ENCODE measurements around the gene SEL1L3.

GRCh38 chr4:25760048-25760447, 102.7 kb downstream of the SEL1L3 start:
- TF ChIP-seq CTCF (IDR thresholded peaks at IDR 0.05; ENCODE audit: low read depth, low read length, missing input control) (no peak), YY1 (IDR thresholded peaks at IDR 0.05) (no peak), MAX (IDR thresholded peaks at IDR 0.05) (no peak), HNF4A (conservative IDR thresholded peaks at IDR 0.05) (no peak), TAF1 (conservative IDR thresholded peaks at IDR 0.05) (no peak), REST (IDR thresholded peaks at IDR 0.05) (no peak), SP1 (IDR thresholded peaks at IDR 0.05) (no peak), ATF3 (IDR thresholded peaks at IDR 0.05) (no peak), EGR1 (IDR thresholded peaks at IDR 0.05; ENCODE audit: low read depth in 2 of 2) (no peak), GABPA (IDR thresholded peaks at IDR 0.05 in 1 of 2, conservative IDR thresholded peaks at IDR 0.05 in 1 of 2) (no peak)
